K562 (cell line): ENCODE results near the gene TIMM44. TPM values are rescaled to one million over a fixed set of nuclear protein-coding genes. Genes with fewer than 3 reads are reported as not detected.
A peak's percentile ranks its signal among the peaks of the same experiment; 100 is the strongest.

ENCODE experiments used
- ATAC-seq: fragments of 200-7000 bp; cut with Tn5 transposase; 3 replicates; pipeline ENCODE4 v1.9.1; 2020; ENCODE audit warnings: moderate library complexity
- BruUV-seq: library from RNA; stranded (reverse); fragments of 400-500 nt; replicated peaks from 2 replicates; lab custom pipeline; 2021; lab: Mats Ljungman, UMichigan
- CTCF ChIA-PET: fragments of 300-600 bp; formaldehyde crosslinking; extraction: SDS; loops from one replicate; lab custom pipeline; 2021; ENCODE audit warnings: low intra/inter-chr PET ratio; lab: Yijun Ruan, JAX
- POLR2A ChIA-PET: fragments of 300-600, 350-650 bp; sonication (Branson Sonifier 250); formaldehyde crosslinking; extraction: SDS; loops from one replicate; lab custom pipeline; 2021; ENCODE audit warnings: antibody characterized with exemption, inconsistent platforms; lab: Yijun Ruan, JAX
- DNase-seq, 4 experiments: peaks; one replicate each; pipeline versions ENCODE4 v3.0.0 to v3.0.0-alpha.2; 2011 to 2018; ENCODE audit warnings: low spot score in 3 of 4, mixed read lengths in 3 of 4; ENCODE audit errors: extremely low read depth in 1 of 4
- FAIRE-seq: peaks from 2 replicates; lab custom pipeline; 2011; peaks lifted over from hg19 to GRCh38; lab: Jason Lieb, UNC
- H2AFZ ChIP-seq: 2 replicates; pipeline ENCODE4 v1.6.0; 2011; ENCODE audit warnings: low read depth, low read length, control low read depth, inconsistent platforms
- H3K27ac ChIP-seq: fragments of 200-600 bp; 3 replicates; pipeline ENCODE4 v1.8.0; 2011; ENCODE audit warnings: low read depth, mild to moderate bottlenecking, control low read depth, inconsistent platforms, low read length, moderate library complexity, mixed read lengths; ENCODE audit errors: extremely low read depth
- H3K27me3 ChIP-seq, 2 experiments: fragments of 300-600 bp in 1 of 2; 2 replicates in 1 of 2; 3 replicates in 1 of 2; pipeline versions ENCODE4 v1.6.0 to v1.8.0; 2011; ENCODE audit warnings: inconsistent platforms in 2 of 2, low read length in 2 of 2, mild to moderate bottlenecking in 1 of 2, mixed read lengths in 1 of 2, moderate library complexity in 1 of 2; ENCODE audit not compliant: control insufficient read depth in 2 of 2, insufficient read depth in 2 of 2
- H3K36me3 ChIP-seq: fragments of 300-600 bp; 3 replicates; pipeline ENCODE4 v1.8.0; 2011; ENCODE audit warnings: mild to moderate bottlenecking, low read length, inconsistent platforms; ENCODE audit not compliant: control insufficient read depth, insufficient read depth
- H3K4me1 ChIP-seq, 2 experiments: fragments of 200-600 bp in 1 of 2; replicated peaks in 1 of 2; 2 replicates in 1 of 2; 3 replicates in 1 of 2; pipeline versions ENCODE4 v1.5.1 to v1.8.0; 2011; ENCODE audit warnings: inconsistent platforms in 2 of 2, low read length in 2 of 2, mild to moderate bottlenecking in 1 of 2, mixed read lengths in 1 of 2, moderate library complexity in 1 of 2; ENCODE audit not compliant: control insufficient read depth in 2 of 2, insufficient read depth in 2 of 2
- H3K4me2 ChIP-seq: 2 replicates; pipeline ENCODE4 v1.6.1; 2011; ENCODE audit warnings: low read length, control low read depth, inconsistent platforms, mixed read lengths; ENCODE audit not compliant: insufficient read depth
- H3K4me3 ChIP-seq: fragments of 200-600 bp; sonication (generic), shearing (Covaris generic); 2 replicates; pipeline ENCODE4 v1.5.1; 2016; ENCODE audit warnings: control low read depth, inconsistent platforms
- H3K79me2 ChIP-seq: fragments of 200-600 bp; 3 replicates; pipeline ENCODE4 v1.8.0; 2011; ENCODE audit warnings: low read length, inconsistent platforms; ENCODE audit not compliant: control insufficient read depth, insufficient read depth
- H3K9ac ChIP-seq, 2 experiments: 2 replicates each; pipeline versions ENCODE4 v1.6.0 to v1.6.1; 2011; ENCODE audit warnings: low read depth in 2 of 2, low read length in 2 of 2, control low read depth in 1 of 2, inconsistent platforms in 1 of 2, mild to moderate bottlenecking in 1 of 2, mixed read lengths in 1 of 2; ENCODE audit not compliant: insufficient read depth in 1 of 2
- H3K9me1 ChIP-seq: one replicate; pipeline ENCODE4 v1.6.0; 2011; ENCODE audit warnings: inconsistent platforms, mild to moderate bottlenecking, low read length, moderate library complexity; ENCODE audit not compliant: control insufficient read depth, insufficient read depth
- H3K9me3 ChIP-seq: replicated peaks from 2 replicates; pipeline ENCODE4 v1.5.1; 2011; ENCODE audit warnings: low read depth, low read length, inconsistent platforms; ENCODE audit not compliant: control insufficient read depth, insufficient read depth
- H4K20me1 ChIP-seq: replicated peaks from 2 replicates; pipeline ENCODE4 v1.6.1; 2011; ENCODE audit warnings: low read length, inconsistent platforms, mixed read lengths; ENCODE audit not compliant: control insufficient read depth, insufficient read depth
- HCFC1 ChIP-seq: IDR thresholded peaks from 2 replicates; pipeline ENCODE4 v1.6.1; 2012; ENCODE audit warnings: low read depth, low read length, improper control_type of control experiment
- POLR2A ChIP-seq: fragments of 450-650 bp; conservative IDR thresholded peaks from 2 replicates; pipeline ENCODE4 v1.6.1; 2016
- POLR2B ChIP-seq: fragments of 450-650 bp; IDR thresholded peaks from 2 replicates; pipeline ENCODE4 v1.6.1; 2018; ENCODE audit warnings: low read depth; ENCODE audit not compliant: partially characterized antibody
- POLR2G ChIP-seq: fragments of 200-400 bp; formaldehyde crosslinking; IDR thresholded peaks from 2 replicates; pipeline ENCODE4 v1.6.1; 2017; ENCODE audit warnings: low read depth, mild to moderate bottlenecking, antibody characterized with exemption, low read length, moderate library complexity
- PTTG1 ChIP-seq: fragments of 450-650 bp; IDR thresholded peaks from 2 replicates; pipeline ENCODE4 v1.6.1; 2016; ENCODE audit warnings: low read depth, mild to moderate bottlenecking, missing genetic modification characterization, missing compliant biosample characterization
- RBFOX2 ChIP-seq: fragments of 200-400 bp; formaldehyde crosslinking; IDR thresholded peaks from 2 replicates; pipeline ENCODE4 v1.6.1; 2017; ENCODE audit warnings: low read depth, mild to moderate bottlenecking, low read length, moderate library complexity
- RBM22 ChIP-seq: fragments of 200-400 bp; formaldehyde crosslinking; IDR thresholded peaks from 2 replicates; pipeline ENCODE4 v1.6.1; 2018; ENCODE audit warnings: low read length, low read depth; ENCODE audit not compliant: poor library complexity, severe bottlenecking
- WGBS: fragments of 100-300 bp; shearing (Covaris generic); methylation state at CpG from one replicate; pipeline ENCODE4 v1.1.6; 2016; ENCODE audit warnings: low coverage, mixed read lengths; ENCODE audit not compliant: insufficient coverage; ENCODE audit errors: missing lambda C conversion rate; 5-methylcytosine and 5-hydroxymethylcytosine counted together
- in situ Hi-C: fragments of 300-500 bp; cut with MboI; formaldehyde crosslinking; loops from 4 replicates; pipeline ENCODE4 v1.15.0; 2018; ENCODE audit warnings: inconsistent platforms, mixed read lengths
- intact Hi-C: fragments of 100-400 bp; cut with micrococcal nuclease; formaldehyde crosslinking; loops from 2 replicates; pipeline ENCODE4 v1.14.2; 2022
- polyA plus RNA-seq, 8 experiments: library from polyadenylated mRNA; depleted of rRNA in 4 of 8; stranded (reverse) in 5 of 8; unstranded in 3 of 8; fragments of >200 nt; fragmentation: Nextera tagmentation in 2 of 8; fragmentation: Illumina TruSeq in 1 of 8; extraction: Ambion mirVana in 2 of 8; extraction: Trizol in 1 of 8; gene quantifications; 2 replicates each; pipeline versions ENCODE4 v1.2.1 to v1.2.3, GENCODE V29; 2011 to 2014; ENCODE audit warnings: inconsistent platforms in 1 of 8, missing spikeins in 1 of 8
- total RNA-seq, 7 experiments: library from RNA; depleted of rRNA in 6 of 7; stranded (reverse); fragments of >200 nt in 6 of 7; fragmentation: Illumina TruSeq in 2 of 7; extraction: Trizol in 2 of 7; gene quantifications; 2 replicates each; pipeline versions ENCODE4 v1.2.1 to v1.2.3, GENCODE V29; 2011 to 2021; ENCODE audit warnings: low replicate concordance in 1 of 7

TIMM44 gene
- total and polyA plus RNA-seq, 9 of the 15 experiments (the other 6 are each of a cell fraction or from before 2014, with no cell fraction given) = 10.3 to 231 (median 89.3) TPM

DNA sequence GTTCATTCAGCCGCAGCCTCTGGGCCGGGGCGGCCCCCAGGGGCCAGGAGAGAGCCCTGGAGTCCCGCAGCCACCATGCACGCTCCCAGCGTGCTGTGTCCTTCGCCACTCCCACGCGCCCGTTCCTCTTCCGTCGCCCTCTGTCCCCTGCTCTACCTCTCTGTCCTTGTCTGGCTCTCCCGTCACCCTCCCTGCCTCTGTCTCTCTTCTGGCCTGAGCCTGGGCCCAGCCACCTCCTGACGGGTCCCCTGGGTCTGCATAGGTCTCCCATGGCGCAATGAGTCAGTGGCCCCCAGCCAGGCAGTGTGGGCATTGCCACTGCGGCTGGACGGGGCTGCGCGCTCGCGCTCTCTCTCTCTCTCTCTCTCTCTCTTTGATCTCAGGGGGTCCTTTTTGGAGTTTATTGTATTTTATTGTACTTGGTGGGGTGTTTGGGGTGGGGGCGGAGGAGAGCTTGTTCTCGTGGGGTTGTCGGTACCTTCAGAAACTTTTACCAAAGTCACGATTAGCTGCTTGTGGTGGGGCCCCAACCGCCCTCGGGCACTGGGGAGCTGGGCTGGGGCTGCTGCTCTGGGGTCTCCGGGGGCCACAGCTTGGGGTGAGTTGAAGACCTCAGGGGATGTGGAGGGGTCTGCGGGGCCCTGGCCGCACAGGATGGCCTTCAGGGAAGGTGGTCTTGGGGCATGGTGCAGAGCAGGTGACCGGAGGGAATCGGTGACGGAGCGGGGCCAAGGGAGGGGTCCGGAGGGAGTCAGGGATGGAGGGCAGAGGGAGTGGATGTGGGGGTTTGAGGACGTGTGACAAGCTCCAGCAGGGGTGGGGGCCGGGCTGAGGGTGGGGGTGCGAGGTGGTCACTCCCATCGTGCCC, 30.5 kb downstream of the TIMM44 start:
- no peak overlapping the region for H2AFZ ChIP-seq
- WGBS = 93% methylated on average over 27 of the region's 39 CpGs
- ATAC-seq = no peak
- H3K9ac ChIP-seq = no peak overlapping the region; a peak in 1 of 4 replicates
- in situ Hi-C loops = no loop called here
- H3K36me3 ChIP-seq = peaks cover 42% of the 10 kb centered on the region; the same call in 1 of the 3 replicates
- peaks cover 8% of the 10 kb centered on the region for H3K79me2 ChIP-seq
- H4K20me1 ChIP-seq = no peaks in the 10 kb centered on the region
- no peaks in the 10 kb centered on the region for H3K27me3 ChIP-seq
- H3K4me2 ChIP-seq = no peak overlapping the region
- H3K9me1 ChIP-seq = no peaks in the 10 kb centered on the region
- ChIA-PET POLR2A (interaction anchor here (1.2 to 2.1 kb wide), 2 partner anchors 7 to 11 kb away, joined by 7 to 13 read pairs; partner anchors contain the start of gene SNAPC2), CTCF (no interaction called here)
- no peak overlapping the region for H3K4me3 ChIP-seq
- H3K27ac ChIP-seq = no peak overlapping the region
- H3K9me3 ChIP-seq = no peaks in the 10 kb centered on the region
- BruUV-seq = no TSS peak
- intact Hi-C loops = no loop called here
- H3K4me1 ChIP-seq = peaks cover 0 to 81% of the 10 kb centered on the region in 2 experiments; a peak in 3 of 5 replicates
- no peak for DNase-seq
- FAIRE-seq = no peak
- TF ChIP-seq PTTG1 (tag) (no peak), RBFOX2 (peak; percentile 50), POLR2A (peak; percentile 53), HCFC1 (no peak), POLR2B (peak; percentile 25), POLR2G (peak; percentile 68), RBM22 (peak; percentile 8)
